ENCODE measurements around the gene KRTAP9-1. TPM values are rescaled to one million over a fixed set of nuclear protein-coding genes. Genes with fewer than 3 reads are reported as not detected.
"Not testable (repeated sequence)": the region's sequence is repeated elsewhere in the genome, so short reads cannot be mapped to it uniquely, and the experiment has no call there.

The KRTAP9-1 gene
- total RNA-seq, 2 experiments from 2014 or later: not detected

DNA sequence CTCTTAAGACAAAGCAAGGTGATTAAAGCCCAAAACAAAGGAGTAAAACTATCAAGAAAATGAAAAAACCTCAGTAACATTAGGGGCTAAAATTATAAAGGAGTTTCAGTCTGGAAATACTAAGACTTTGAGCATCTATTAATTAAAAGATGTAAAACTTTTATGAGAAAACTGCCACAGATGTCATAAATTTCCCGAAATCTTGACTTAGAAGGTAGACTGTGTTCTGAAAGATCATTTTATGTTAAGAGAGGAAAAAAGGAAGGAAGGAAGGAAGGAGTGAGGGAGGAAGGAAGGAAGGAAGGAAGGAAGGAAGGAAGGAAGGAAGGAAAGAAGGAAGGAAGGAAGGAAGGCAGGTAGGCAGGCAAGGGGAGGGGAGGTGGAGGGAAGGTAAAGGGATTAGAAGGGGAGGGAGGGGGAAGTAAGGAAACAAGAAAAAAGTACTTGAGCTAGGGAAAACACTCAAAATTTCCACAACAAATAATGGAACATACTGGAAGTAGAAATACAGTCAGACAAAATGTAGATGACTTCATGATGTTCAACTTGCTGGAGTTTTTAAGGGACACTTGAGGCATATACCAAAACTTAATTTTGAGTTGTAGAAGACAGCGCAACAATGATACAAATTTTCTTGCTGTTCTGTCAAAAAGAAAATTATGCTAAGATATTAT is 42.0 kb upstream of the KRTAP9-1 start:
- H3K36me3 Mint-ChIP-seq (ENCODE audit: low read depth): peaks cover 5% of the 10 kb centered on the region
- H3K4me1 Mint-ChIP-seq (ENCODE audit: low read depth): no peaks in the 10 kb centered on the region
- no peak overlapping the region for H3K27ac Mint-ChIP-seq
- no peaks in the 10 kb centered on the region for H3K27me3 Mint-ChIP-seq
- intact Hi-C loops (cut with micrococcal nuclease): no loop called here
- DNase-seq: no peak
- CTCF ChIA-PET: no interaction called here
- peaks cover 13% of the 10 kb centered on the region for H3K9me3 Mint-ChIP-seq
- H3K4me3 Mint-ChIP-seq: no peak overlapping the region
- POLR2A ChIA-PET: no interaction called here
- no peak for TF ChIP-seq CTCF (IDR thresholded peaks at IDR 0.05)
- ATAC-seq: no peak

GRCh38 chr17:41148971-41149651 is 40.6 kb upstream of the KRTAP9-1 start:
- H3K4me3 Mint-ChIP-seq; intact Hi-C loops (cut with micrococcal nuclease); H3K27me3 Mint-ChIP-seq: not testable (repeated sequence)

DNA sequence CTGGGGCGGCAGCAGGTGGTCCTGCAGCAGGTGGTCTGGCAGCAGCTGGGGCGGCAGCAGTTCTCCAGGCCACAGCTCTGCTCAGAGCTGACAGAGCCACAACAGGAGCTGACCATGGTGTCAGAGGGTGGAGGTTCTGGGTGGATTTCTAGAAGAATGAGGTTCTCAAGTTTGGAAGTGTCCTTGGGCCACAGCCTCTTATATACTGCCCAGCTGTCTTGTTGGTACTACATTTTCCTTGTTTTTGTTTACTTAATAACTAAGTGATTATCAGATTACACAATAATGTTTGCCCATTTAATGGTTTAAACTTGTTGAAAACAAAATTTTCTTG is 40.1 kb upstream of the KRTAP9-1 start, which contains the start of gene KRTAP4-5:
KRTAP4-5 (minus strand) TSS at position 174 of the 334 bp plus-strand sequence; CDS start at position 116, 58 bp downstream.
- intact Hi-C loops (cut with micrococcal nuclease): no loop called here
- ATAC-seq: no peak
- Mint-ChIP-seq H3K27ac (no peak within 1 kb of the TSS), H3K27me3 (peaks cover 2% of the 10 kb centered on the region), H3K9me3 (no peaks in the 10 kb centered on the region), H3K4me3 (no peak within 1 kb of the TSS), H3K4me1 (ENCODE audit: low read depth) (no peaks in the 10 kb centered on the region), H3K36me3 (ENCODE audit: low read depth) (no peaks in the 10 kb centered on the region)
- no peak for DNase-seq
- no peak for TF ChIP-seq CTCF (IDR thresholded peaks at IDR 0.05)
- ChIA-PET POLR2A (no interaction called here), CTCF (no interaction called here)

More at GRCh38 chr17:41148971-41149651, 40.6 kb upstream of the KRTAP9-1 start:
- DNase-seq; H3K4me1 Mint-ChIP-seq (ENCODE audit: low read depth); ATAC-seq; H3K36me3 Mint-ChIP-seq (ENCODE audit: low read depth); POLR2A ChIA-PET; H3K9me3 Mint-ChIP-seq; CTCF ChIA-PET; H3K27ac Mint-ChIP-seq: not testable (repeated sequence)

GRCh38 chr17:41150026-41150425 is 39.7 kb upstream of the KRTAP9-1 start:
- no peak overlapping the region for H3K4me3 Mint-ChIP-seq
- ChIA-PET POLR2A (no interaction called here), CTCF (no interaction called here)
- no peak for TF ChIP-seq CTCF (IDR thresholded peaks at IDR 0.05)
- H3K4me1 Mint-ChIP-seq (ENCODE audit: low read depth): no peaks in the 10 kb centered on the region
- intact Hi-C loops (cut with micrococcal nuclease): no loop called here
- peaks cover 2% of the 10 kb centered on the region for H3K27me3 Mint-ChIP-seq
- no peaks in the 10 kb centered on the region for H3K36me3 Mint-ChIP-seq (ENCODE audit: low read depth)
- DNase-seq: no peak
- no peak overlapping the region for H3K27ac Mint-ChIP-seq
- H3K9me3 Mint-ChIP-seq: no peaks in the 10 kb centered on the region
- ATAC-seq: no peak

GRCh38 chr17:41151525-41151924 is 38.2 kb upstream of the KRTAP9-1 start:
- Mint-ChIP-seq H3K27ac (no peak overlapping the region), H3K9me3 (no peaks in the 10 kb centered on the region), H3K36me3 (ENCODE audit: low read depth) (no peaks in the 10 kb centered on the region), H3K4me3 (no peak overlapping the region), H3K4me1 (ENCODE audit: low read depth) (no peaks in the 10 kb centered on the region), H3K27me3 (peaks cover 2% of the 10 kb centered on the region)
- no peak for TF ChIP-seq CTCF (IDR thresholded peaks at IDR 0.05)
- DNase-seq (no peak), ATAC-seq (no peak)
- POLR2A ChIA-PET: no interaction called here
- CTCF ChIA-PET: no interaction called here
- intact Hi-C loops (cut with micrococcal nuclease): no loop called here
